H1 (cell line): Measurements from ENCODE around the gene ECI1. TPM values are rescaled to one million over a fixed set of nuclear protein-coding genes. Genes with fewer than 3 reads are reported as not detected.

Experiments
- BCL11A ChIP-seq, 2 experiments: IDR thresholded peaks; one replicate each; pipeline ENCODE4 v1.6.1; 2011; ENCODE audit warnings: low read depth in 2 of 2, low read length in 2 of 2, mild to moderate bottlenecking in 2 of 2
- BRCA1 ChIP-seq: IDR thresholded peaks from 2 replicates; pipeline ENCODE4 v1.6.1; 2012; ENCODE audit warnings: low read depth, low read length, improper control_type of control experiment
- CEBPB ChIP-seq: IDR thresholded peaks from 2 replicates; pipeline ENCODE4 v1.6.1; 2012; ENCODE audit warnings: low read depth, low read length
- CHD7 ChIP-seq: fragments of 300-600 bp; sonication (generic); IDR thresholded peaks from 2 replicates; pipeline ENCODE4 v1.7.1; 2012; ENCODE audit warnings: low read length, moderate library complexity, mild to moderate bottlenecking, inconsistent platforms; ENCODE audit not compliant: insufficient replicate concordance
- EP300 ChIP-seq, 2 experiments: IDR thresholded peaks; 1 replicate in 1 of 2; 2 replicates in 1 of 2; pipeline ENCODE4 v1.6.1; 2011 to 2012; ENCODE audit warnings: low read depth in 2 of 2, low read length in 2 of 2, mild to moderate bottlenecking in 2 of 2, borderline replicate concordance in 1 of 2, inconsistent platforms in 1 of 2, moderate library complexity in 1 of 2
- MAX ChIP-seq: IDR thresholded peaks from 2 replicates; pipeline ENCODE4 v1.6.1; 2012; ENCODE audit warnings: inconsistent platforms
- NRF1 ChIP-seq: IDR thresholded peaks from 2 replicates; pipeline ENCODE4 v1.6.1; 2011; ENCODE audit warnings: mild to moderate bottlenecking, low read depth, low read length, improper control_type of control experiment
- POU5F1 ChIP-seq: IDR thresholded peaks from 2 replicates; pipeline ENCODE4 v1.6.1; 2011; ENCODE audit warnings: low read depth, mild to moderate bottlenecking, low read length, moderate library complexity
- SUZ12 ChIP-seq: fragments of 200-600 bp; sonication (generic); IDR thresholded peaks from 2 replicates; pipeline ENCODE4 v1.6.1; 2012; ENCODE audit warnings: mild to moderate bottlenecking, inconsistent platforms, low read length, moderate library complexity, mixed read lengths
- polyA plus RNA-seq, 7 experiments: library from polyadenylated mRNA; depleted of rRNA in 3 of 7; stranded (reverse) in 5 of 7; unstranded in 2 of 7; fragments of >200 nt in 5 of 7; fragments of 200-250 nt in 2 of 7; gene quantifications; 1 replicate in 5 of 7; 2 replicates in 1 of 7; 4 replicates in 1 of 7; pipeline versions ENCODE4 v1.2.1 to v1.2.3, GENCODE V29; 2011 to 2013; ENCODE audit warnings: missing spikeins in 2 of 7, mixed read lengths in 2 of 7
- total RNA-seq: library from RNA; stranded (reverse); fragmentation: NEBNext Ultra II Directional; extraction: Animal tissue kit (Norgen Biotek cat#: 25700); gene quantifications from 2 replicates; pipeline ENCODE4 v1.2.1, GENCODE V29; 2021

Gene ECI1
- total and polyA plus RNA-seq, 2 of the 8 experiments (the other 6 are each of a cell fraction or from before 2014, with no cell fraction given), result 79.5 to 151 TPM

GRCh38 chr16:2208772-2209171 lies 42.6 kb downstream of the ECI1 start (continued):
- TF ChIP-seq CHD7 (no peak), CEBPB (no peak), BRCA1 (no peak), EP300 (IDR thresholded peaks at IDR 0.05; ENCODE audit: borderline replicate concordance in 1 of 2, low read depth in 2 of 2, low read length in 2 of 2) (no peak), POU5F1 (no peak), MAX (no peak), SUZ12 (no peak), NRF1 (no peak), BCL11A (IDR thresholded peaks at IDR 0.05; ENCODE audit: low read depth in 2 of 2, low read length in 2 of 2) (no peak)
